Neuronal stem cell (in vitro differentiated cells): ENCODE results near the gene CDK16. TPM values are rescaled to one million over a fixed set of nuclear protein-coding genes. Genes with fewer than 3 reads are reported as not detected.

Source experiments
- DNase-seq: peaks from one replicate; pipeline ENCODE4 v3.0.0-alpha.2; 2013; ENCODE audit warnings: low spot score
- H2AFZ ChIP-seq: one replicate; pipeline ENCODE4 v1.6.1; 2013; ENCODE audit warnings: mild to moderate bottlenecking, low read length, inconsistent platforms
- H2AK5ac ChIP-seq: 2 replicates; pipeline ENCODE4 v1.6.1; 2013; ENCODE audit warnings: low read depth, mild to moderate bottlenecking, inconsistent platforms, low read length, moderate library complexity, mixed read lengths
- H2BK120ac ChIP-seq: 2 replicates; pipeline ENCODE4 v1.6.1; 2013; ENCODE audit warnings: low read depth, mild to moderate bottlenecking, inconsistent platforms, low read length, moderate library complexity, mixed read lengths
- H2BK12ac ChIP-seq: one replicate; pipeline ENCODE4 v1.6.1; 2013; ENCODE audit warnings: low read length, inconsistent platforms
- H2BK15ac ChIP-seq: 2 replicates; pipeline ENCODE4 v1.6.1; 2013; ENCODE audit warnings: mild to moderate bottlenecking, low read length, inconsistent platforms, mixed read lengths
- H2BK5ac ChIP-seq: one replicate; pipeline ENCODE4 v1.6.1; 2013; ENCODE audit warnings: inconsistent platforms, mild to moderate bottlenecking, low read length, moderate library complexity
- H3K14ac ChIP-seq: one replicate; pipeline ENCODE4 v1.6.1; 2013; ENCODE audit warnings: low read length, inconsistent platforms
- H3K18ac ChIP-seq: 2 replicates; pipeline ENCODE4 v1.6.1; 2013; ENCODE audit warnings: low read length, inconsistent platforms
- H3K23ac ChIP-seq: 2 replicates; pipeline ENCODE4 v1.6.1; 2013; ENCODE audit warnings: low read depth, mild to moderate bottlenecking, mixed read lengths, low read length, inconsistent platforms; ENCODE audit not compliant: poor library complexity
- H3K27ac ChIP-seq: replicated peaks from 3 replicates; pipeline ENCODE4 v1.5.1; 2013; ENCODE audit warnings: low read length, inconsistent platforms
- H3K27me3 ChIP-seq, 3 experiments: 2 replicates each; pipeline ENCODE4 v1.6.1; 2013; ENCODE audit warnings: low read length in 3 of 3, mild to moderate bottlenecking in 2 of 3, inconsistent platforms in 1 of 3, low read depth in 1 of 3, mixed read lengths in 1 of 3, moderate library complexity in 1 of 3; ENCODE audit not compliant: control insufficient read depth in 3 of 3, insufficient read depth in 3 of 3
- H3K36me3 ChIP-seq, 2 donors: replicated peaks in 1 of 2; 2 replicates each; pipeline ENCODE4 v1.6.1; 2013; ENCODE audit warnings: low read length in 2 of 2; ENCODE audit not compliant: control insufficient read depth in 2 of 2, insufficient read depth in 2 of 2
- H3K4ac ChIP-seq: 2 replicates; pipeline ENCODE4 v1.6.1; 2013; ENCODE audit warnings: inconsistent platforms, mild to moderate bottlenecking, low read length, moderate library complexity
- H3K4me1 ChIP-seq, 2 donors: 1 replicate in 1 of 2; 2 replicates in 1 of 2; pipeline ENCODE4 v1.6.1; 2013; ENCODE audit warnings: low read length in 2 of 2, low read depth in 1 of 2; ENCODE audit not compliant: control insufficient read depth in 2 of 2, insufficient read depth in 1 of 2
- H3K4me2 ChIP-seq: one replicate; pipeline ENCODE4 v1.6.1; 2013; ENCODE audit warnings: mild to moderate bottlenecking, low read length, inconsistent platforms; ENCODE audit not compliant: insufficient read depth, poor library complexity, severe bottlenecking
- H3K4me3 ChIP-seq, 2 donors: 2 replicates each; pipeline ENCODE4 v1.5.1; 2013; ENCODE audit warnings: low read length in 2 of 2, mild to moderate bottlenecking in 2 of 2, inconsistent platforms in 1 of 2, moderate library complexity in 1 of 2
- H3K79me1 ChIP-seq: one replicate; pipeline ENCODE4 v1.6.1; 2013; ENCODE audit warnings: low read depth, mild to moderate bottlenecking, inconsistent platforms, low read length, moderate library complexity
- H3K9ac ChIP-seq: one replicate; pipeline ENCODE4 v1.6.1; 2013; ENCODE audit warnings: mild to moderate bottlenecking, low read depth, low read length, inconsistent platforms; ENCODE audit not compliant: poor library complexity
- H3K9me3 ChIP-seq, 2 donors: replicated peaks in 1 of 2; 2 replicates each; pipeline versions ENCODE3 to v1.6.1; 2013; ENCODE audit warnings: low read length in 2 of 2, mild to moderate bottlenecking in 2 of 2, inconsistent platforms in 1 of 2, low read depth in 1 of 2, mixed read lengths in 1 of 2, moderate library complexity in 1 of 2; ENCODE audit not compliant: control insufficient read depth in 2 of 2, insufficient read depth in 1 of 2
- H4K8ac ChIP-seq: one replicate; pipeline ENCODE4 v1.6.1; 2013; ENCODE audit warnings: low read depth, mild to moderate bottlenecking, inconsistent platforms, low read length, moderate library complexity
- H4K91ac ChIP-seq: one replicate; pipeline ENCODE4 v1.6.1; 2013; ENCODE audit warnings: low read length, low read depth, mild to moderate bottlenecking, inconsistent platforms; ENCODE audit not compliant: poor library complexity
- WGBS, 2 donors: extraction: QIAGEN DNeasy Blood & Tissue Kit; methylation state at CpG; one replicate each; pipeline ENCODE4 v1.1.7; 2013; ENCODE audit warnings: missing lambda C conversion rate in 2 of 2, mixed read lengths in 1 of 2; ENCODE audit not compliant: insufficient read length in 2 of 2, insufficient replicate concordance in 1 of 2; ENCODE audit errors: extremely low coverage in 2 of 2; 5-methylcytosine and 5-hydroxymethylcytosine counted together
- polyA plus RNA-seq, 2 experiments: library from polyadenylated mRNA; stranded (reverse); fragments of 200-250 nt; gene quantifications; one replicate each; pipeline ENCODE4 v1.2.3, GENCODE V29; 2013

Gene CDK16
- 136 TPM for polyA plus RNA-seq (2013, experiment 1 of 2)
- polyA plus RNA-seq (2013, experiment 2 of 2): 138 TPM

DNA sequence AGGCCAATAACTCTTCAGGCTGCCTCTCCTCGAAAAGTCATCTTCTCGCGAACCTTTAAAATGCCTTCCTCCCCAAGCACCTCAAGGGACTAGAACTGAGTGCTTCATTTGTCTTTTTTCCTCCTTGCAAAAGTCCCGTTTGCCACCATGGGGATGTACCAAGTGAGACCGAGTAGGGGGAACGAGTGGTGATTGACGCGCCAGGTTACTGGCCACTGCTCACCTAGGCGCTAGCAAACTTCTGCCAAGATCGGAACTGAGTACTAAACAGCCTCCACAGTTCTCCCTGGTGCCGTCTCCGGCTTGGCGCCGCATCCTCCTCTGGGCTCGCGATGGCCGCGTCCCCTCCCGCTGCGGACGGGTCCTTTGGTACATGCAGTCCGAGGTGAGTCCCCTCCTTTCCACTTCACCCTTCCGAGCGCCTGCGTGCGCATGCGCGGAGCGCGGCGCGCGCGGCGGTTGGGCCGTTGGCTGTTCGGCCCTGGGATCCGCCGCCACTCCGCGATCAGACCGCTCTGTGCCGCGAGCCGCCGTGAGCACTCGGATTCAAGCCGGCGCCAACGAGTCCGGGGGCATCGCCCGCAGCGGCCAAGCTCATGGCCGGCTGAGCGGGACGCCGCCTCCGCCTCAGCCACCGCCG lies at the start of gene CDK16:
CDK16 (plus strand) TSS at position 402 of the 640 bp plus-strand sequence. CDS start 4,877 bp downstream, outside the sequence.
- no peaks in the 10 kb centered on the region for H3K9me3 ChIP-seq
- H3K4me2 ChIP-seq: peak within 1 kb of the TSS; percentile 62
- H3K36me3 ChIP-seq: peaks cover 28 to 70% of the 10 kb centered on the region in 2 donors
- H3K14ac ChIP-seq: peak within 1 kb of the TSS; percentile 56
- H3K9ac ChIP-seq: peak within 1 kb of the TSS; percentile 99
- H3K79me1 ChIP-seq: peaks cover 9% of the 10 kb centered on the region
- no peak within 1 kb of the TSS for H2BK12ac ChIP-seq
- H2BK15ac ChIP-seq: no peak within 1 kb of the TSS
- H3K23ac ChIP-seq: peak within 1 kb of the TSS; percentile 80
- H3K4me3 ChIP-seq: peak within 1 kb of the TSS; percentile 66 to 99
- H4K8ac ChIP-seq: no peak within 1 kb of the TSS
- peaks cover 14 to 20% of the 10 kb centered on the region in 2 donors for H3K4me1 ChIP-seq
- no peaks in the 10 kb centered on the region for H3K27me3 ChIP-seq
- H3K18ac ChIP-seq: peak within 1 kb of the TSS; percentile 96
- no CpG with 5 or more reads among the region's 61 CpGs for WGBS, 2 donors
- no peak within 1 kb of the TSS for H4K91ac ChIP-seq
- peak within 1 kb of the TSS; percentile 46 for H2AK5ac ChIP-seq
- H2BK120ac ChIP-seq: no peak within 1 kb of the TSS
- H3K4ac ChIP-seq: no peak within 1 kb of the TSS
- peak within 1 kb of the TSS; percentile 76 for H3K27ac ChIP-seq
- peak; percentile 69 for DNase-seq
- H2AFZ ChIP-seq: peak within 1 kb of the TSS; percentile 77
- H2BK5ac ChIP-seq: peak within 1 kb of the TSS; percentile 87

DNA sequence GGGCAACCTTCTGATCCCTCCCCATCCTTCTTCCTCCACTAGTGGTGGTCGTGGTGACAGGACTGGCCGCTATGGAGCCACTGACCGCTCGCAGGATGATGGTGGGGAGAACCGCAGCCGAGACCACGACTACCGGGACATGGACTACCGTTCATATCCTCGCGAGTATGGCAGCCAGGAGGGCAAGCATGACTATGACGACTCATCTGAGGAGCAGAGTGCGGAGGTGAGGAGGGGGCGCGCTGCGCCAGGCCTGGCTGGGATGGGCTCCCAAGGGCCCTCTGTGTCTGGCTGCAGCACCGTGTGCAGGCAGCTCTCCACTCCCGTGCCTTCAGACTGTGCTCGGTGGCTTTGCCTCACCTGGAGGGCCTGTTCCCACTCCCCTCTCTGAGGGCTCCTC lies 49.2 kb upstream of the CDK16 start:
- H4K91ac ChIP-seq: no peak overlapping the region
- H2BK5ac ChIP-seq: no peak overlapping the region
- peaks cover 5% of the 10 kb centered on the region for H3K79me1 ChIP-seq
- peak overlapping the region; percentile 43 for H4K8ac ChIP-seq
- no peaks in the 10 kb centered on the region for H3K4me1 ChIP-seq
- H2AFZ ChIP-seq: no peak overlapping the region
- no peak overlapping the region for H3K18ac ChIP-seq
- H3K4me2 ChIP-seq: no peak overlapping the region
- no peak overlapping the region for H2AK5ac ChIP-seq
- H2BK15ac ChIP-seq: no peak overlapping the region
- no peak overlapping the region for H3K4me3 ChIP-seq
- H2BK12ac ChIP-seq: no peak overlapping the region
- peaks cover 22 to 60% of the 10 kb centered on the region in 2 donors for H3K36me3 ChIP-seq
- H3K9ac ChIP-seq: no peak overlapping the region
- H3K23ac ChIP-seq: no peak overlapping the region
- no peak overlapping the region for H3K14ac ChIP-seq
- no peak for DNase-seq
- no peak overlapping the region for H3K27ac ChIP-seq
- H3K4ac ChIP-seq: no peak overlapping the region
- no peak overlapping the region for H2BK120ac ChIP-seq
- H3K27me3 ChIP-seq: peaks cover 0 to 46% (median 0%) of the 10 kb centered on the region in 3 experiments
- no CpG with 5 or more reads among the region's 19 CpGs for WGBS, 2 donors
- H3K9me3 ChIP-seq: peaks cover 0 to 6% of the 10 kb centered on the region in 2 donors

DNA sequence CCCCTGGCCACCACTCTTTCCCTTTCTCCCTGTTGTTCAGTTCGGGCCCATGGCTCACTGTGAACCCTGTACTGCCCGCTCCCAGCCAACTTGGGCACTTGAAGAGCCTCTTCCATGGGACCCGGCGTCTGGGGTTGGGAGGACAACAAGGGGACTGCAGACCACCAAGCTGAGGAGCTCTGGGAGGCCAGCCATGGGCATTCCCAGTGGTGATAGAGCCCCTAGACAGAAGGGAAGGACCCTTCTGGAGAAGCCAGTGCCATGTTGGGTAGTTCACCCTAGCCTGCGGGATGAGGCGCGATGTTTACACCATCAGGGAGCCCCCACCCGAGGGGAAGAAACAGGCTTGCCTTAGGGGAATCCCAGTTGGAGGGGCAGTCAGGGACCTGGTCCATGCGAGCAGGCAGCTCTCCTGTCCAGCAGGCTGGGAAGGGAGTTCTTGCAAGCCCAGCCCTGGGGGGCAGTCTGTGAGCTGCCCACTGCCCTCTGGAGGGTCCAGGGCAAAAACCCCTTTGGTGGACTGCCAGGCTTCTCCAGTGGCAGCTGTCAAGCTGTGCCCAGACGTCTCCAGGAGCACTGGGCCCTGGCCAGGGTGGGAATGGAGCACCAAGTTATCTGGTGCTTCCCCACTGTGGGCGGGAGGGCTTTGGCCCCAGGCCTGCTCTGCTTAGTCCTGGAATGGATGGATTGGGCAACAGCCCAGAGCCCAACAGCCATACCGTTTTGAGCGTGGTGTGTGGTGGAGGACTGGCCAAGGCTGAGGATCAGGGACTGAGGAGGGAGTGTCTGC lies 48.6 kb upstream of the CDK16 start:
- Histone ChIP-seq H4K8ac (no peak overlapping the region), H3K14ac (no peak overlapping the region), H2BK12ac (no peak overlapping the region), H3K4ac (no peak overlapping the region), H2AK5ac (no peak overlapping the region), H2BK5ac (no peak overlapping the region), H3K4me2 (no peak overlapping the region), H3K27me3 (peaks cover 0 to 47% (median 0%) of the 10 kb centered on the region in 3 experiments), H3K18ac (no peak overlapping the region), H2BK15ac (no peak overlapping the region), H4K91ac (no peak overlapping the region), H3K9ac (no peak overlapping the region), H2AFZ (no peak overlapping the region), H3K4me1 (no peaks in the 10 kb centered on the region), H3K23ac (no peak overlapping the region), H3K9me3 (no peaks in the 10 kb centered on the region), H3K79me1 (peaks cover 5% of the 10 kb centered on the region), H3K4me3 (no peak overlapping the region), H2BK120ac (no peak overlapping the region), H3K27ac (no peak overlapping the region), H3K36me3 (peaks cover 22 to 59% of the 10 kb centered on the region in 2 donors)
- no CpG with 5 or more reads among the region's 13 CpGs for WGBS, 2 donors
- DNase-seq: no peak
